HG03460 (cell line): ENCODE measurements around the gene UBXN6.

Source experiments
- ATAC-seq: cut with Tn5 transposase; IDR thresholded peaks from one replicate; pipeline ENCODE4 v1.9.1; 2021; ENCODE audit not compliant: unreplicated experiment

Gene UBXN6

GRCh38 chr19:4443188-4443587 lies 14.4 kb downstream of the UBXN6 start:
- ATAC-seq, result no peak

GRCh38 chr19:4442819-4443146 lies 14.8 kb downstream of the UBXN6 start:
- no peak for ATAC-seq

GRCh38 chr19:4441994-4442818 lies 15.4 kb downstream of the UBXN6 start:
- ATAC-seq, result no peak

- ATAC-seq, result no peak
These were observed 18.4 kb downstream of the UBXN6 start for GRCh38 chr19:4439243-4439642.

GRCh38 chr19:4437103-4437502 lies 20.5 kb downstream of the UBXN6 start:
- no peak for ATAC-seq

GRCh38 chr19:4436231-4436630 lies 21.4 kb downstream of the UBXN6 start:
- no peak for ATAC-seq

- ATAC-seq, result no peak
These were observed 23.2 kb downstream of the UBXN6 start for GRCh38 chr19:4434391-4434790.

- no peak for ATAC-seq
These were observed 24.6 kb downstream of the UBXN6 start for GRCh38 chr19:4432918-4433506.

GRCh38 chr19:4431808-4432674 lies 25.6 kb downstream of the UBXN6 start:
- no peak for ATAC-seq

- no peak for ATAC-seq
These were observed 26.3 kb downstream of the UBXN6 start for GRCh38 chr19:4431296-4431695.

GRCh38 chr19:4430760-4431159 lies 26.8 kb downstream of the UBXN6 start:
- no peak for ATAC-seq

- no peak for ATAC-seq
These were observed 27.8 kb downstream of the UBXN6 start for GRCh38 chr19:4429771-4430171.

- ATAC-seq, result no peak
These were observed 28.3 kb downstream of the UBXN6 start for GRCh38 chr19:4429256-4429655.

- ATAC-seq, result no peak
These were observed 29.1 kb downstream of the UBXN6 start for GRCh38 chr19:4428326-4428975.

- no peak for ATAC-seq
These were observed 32.1 kb downstream of the UBXN6 start for GRCh38 chr19:4425537-4425936.

GRCh38 chr19:4423416-4424126 lies 34.0 kb downstream of the UBXN6 start:
- ATAC-seq, result no peak

GRCh38 chr19:4416268-4416667 lies 41.3 kb downstream of the UBXN6 start:
- ATAC-seq, result no peak

- ATAC-seq, result no peak
These were observed 42.2 kb downstream of the UBXN6 start for GRCh38 chr19:4415352-4415751.

- ATAC-seq, result no peak
These were observed 42.7 kb downstream of the UBXN6 start for GRCh38 chr19:4414800-4415321.

- ATAC-seq, result no peak
These were observed 43.3 kb downstream of the UBXN6 start for GRCh38 chr19:4414144-4414799.
